ENCODE data around the gene TCP10L. TPM values are rescaled to one million over a fixed set of nuclear protein-coding genes. Genes with fewer than 3 reads are reported as not detected.

The TCP10L gene
- total and polyA plus RNA-seq, 4 donors, result 1.1 to 8.0 (median 2.8) TPM

DNA sequence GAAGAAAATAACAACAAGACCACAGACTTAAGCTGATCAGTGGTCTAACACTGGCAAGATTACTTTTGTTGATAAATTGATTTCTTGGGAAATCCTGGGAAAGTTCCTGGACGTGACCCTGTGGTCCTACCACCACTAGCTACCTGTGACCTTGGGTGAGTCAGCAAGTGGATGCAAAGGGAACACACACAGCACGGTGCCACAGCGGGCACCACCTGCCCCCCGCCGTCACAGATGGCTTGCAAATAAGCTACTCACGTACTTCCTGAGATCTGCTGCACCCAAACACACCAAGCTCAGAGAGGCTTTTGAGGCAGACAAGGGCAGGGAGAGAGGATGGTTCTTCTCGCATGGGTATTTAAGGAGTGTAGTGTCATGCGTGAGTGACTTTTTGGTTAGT is 14.2 kb upstream of the TCP10L start:
- Histone ChIP-seq H3K4me3 (ENCODE audit: low read depth in 1 of 3, low read length in 3 of 3) (no peak overlapping the region), H3K9ac (ENCODE audit: low read depth in 1 of 2, low read length in 2 of 2) (no peak overlapping the region), H3K9me3 (ENCODE audit: control insufficient read depth in 4 of 4, low read length in 3 of 4) (no peaks in the 10 kb centered on the region), H3K4me1 (ENCODE audit: control insufficient read depth in 4 of 4, insufficient read depth in 4 of 4, low read length in 3 of 4) (peaks cover 0 to 20% (median 11%) of the 10 kb centered on the region in 4 donors), H3K27ac (ENCODE audit: low read depth in 1 of 2, low read length in 2 of 2) (no peak overlapping the region), H3K27me3 (ENCODE audit: control insufficient read depth in 4 of 4, insufficient read depth in 4 of 4, low read length in 3 of 4) (no peaks in the 10 kb centered on the region), H3K36me3 (ENCODE audit: control insufficient read depth in 4 of 4, insufficient read depth in 3 of 4, low read depth in 1 of 4, low read length in 3 of 4) (peaks cover 10 to 33% (median 27%) of the 10 kb centered on the region in 4 donors)
- TF ChIP-seq HNF4A (conservative IDR thresholded peaks at IDR 0.05) (peak in 1 of 2 donors; percentile 35), NR2F2 (IDR thresholded peaks at IDR 0.05) (no peak), RXRA (IDR thresholded peaks at IDR 0.05) (peak in 1 of 2 donors; percentile 70)
- DNase-seq (ENCODE audit: low spot score), result no peak
- WGBS, result 68% methylated on average over 8 of the region's 8 CpGs

DNA sequence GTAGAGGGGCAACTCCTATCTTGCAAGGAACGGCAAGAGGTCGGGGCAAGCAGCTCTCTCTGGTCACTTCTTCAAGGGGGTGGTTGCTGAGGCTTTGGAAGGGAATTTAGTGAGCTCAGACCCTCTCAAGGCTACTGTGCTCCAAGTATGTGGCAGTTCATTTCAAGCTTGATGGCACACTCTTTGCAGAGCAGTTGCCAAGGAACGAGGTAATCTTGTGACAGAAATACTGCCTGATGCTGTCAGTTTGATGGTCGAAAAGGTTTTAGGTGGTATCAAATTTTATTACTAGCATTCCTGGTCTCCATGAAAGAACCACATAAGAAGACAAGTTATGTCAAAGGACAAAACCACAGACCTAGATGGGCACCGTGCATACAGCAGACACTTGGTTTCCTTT is 13.8 kb upstream of the TCP10L start:
- Histone ChIP-seq H3K27ac (ENCODE audit: low read depth in 1 of 2, low read length in 2 of 2) (no peak overlapping the region), H3K9me3 (ENCODE audit: control insufficient read depth in 4 of 4, low read length in 3 of 4) (no peaks in the 10 kb centered on the region), H3K9ac (ENCODE audit: low read depth in 1 of 2, low read length in 2 of 2) (no peak overlapping the region), H3K4me3 (ENCODE audit: low read depth in 1 of 3, low read length in 3 of 3) (no peak overlapping the region), H3K36me3 (ENCODE audit: control insufficient read depth in 4 of 4, insufficient read depth in 3 of 4, low read depth in 1 of 4, low read length in 3 of 4) (peaks cover 8 to 29% (median 22%) of the 10 kb centered on the region in 4 donors), H3K27me3 (ENCODE audit: control insufficient read depth in 4 of 4, insufficient read depth in 4 of 4, low read length in 3 of 4) (no peaks in the 10 kb centered on the region), H3K4me1 (ENCODE audit: control insufficient read depth in 4 of 4, insufficient read depth in 4 of 4, low read length in 3 of 4) (peaks cover 2 to 24% (median 15%) of the 10 kb centered on the region in 4 donors)
- TF ChIP-seq RXRA (IDR thresholded peaks at IDR 0.05) (no peak), GABPA (IDR thresholded peaks at IDR 0.05 in 1 of 2, conservative IDR thresholded peaks at IDR 0.05 in 1 of 2) (no peak), EGR1 (IDR thresholded peaks at IDR 0.05; ENCODE audit: low read depth in 2 of 2) (no peak), YY1 (IDR thresholded peaks at IDR 0.05) (no peak), HNF4A (conservative IDR thresholded peaks at IDR 0.05) (no peak), NR2F2 (IDR thresholded peaks at IDR 0.05) (no peak), RAD21 (IDR thresholded peaks at IDR 0.05) (no peak)
- TF ChIP-seq, protein P1, sequence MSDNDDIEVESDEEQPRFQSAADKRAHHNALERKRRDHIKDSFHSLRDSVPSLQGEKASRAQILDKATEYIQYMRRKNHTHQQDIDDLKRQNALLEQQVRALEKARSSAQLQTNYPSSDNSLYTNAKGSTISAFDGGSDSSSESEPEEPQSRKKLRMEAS (IDR thresholded peaks at IDR 0.05), result no peak
- TF ChIP-seq, protein P2, sequence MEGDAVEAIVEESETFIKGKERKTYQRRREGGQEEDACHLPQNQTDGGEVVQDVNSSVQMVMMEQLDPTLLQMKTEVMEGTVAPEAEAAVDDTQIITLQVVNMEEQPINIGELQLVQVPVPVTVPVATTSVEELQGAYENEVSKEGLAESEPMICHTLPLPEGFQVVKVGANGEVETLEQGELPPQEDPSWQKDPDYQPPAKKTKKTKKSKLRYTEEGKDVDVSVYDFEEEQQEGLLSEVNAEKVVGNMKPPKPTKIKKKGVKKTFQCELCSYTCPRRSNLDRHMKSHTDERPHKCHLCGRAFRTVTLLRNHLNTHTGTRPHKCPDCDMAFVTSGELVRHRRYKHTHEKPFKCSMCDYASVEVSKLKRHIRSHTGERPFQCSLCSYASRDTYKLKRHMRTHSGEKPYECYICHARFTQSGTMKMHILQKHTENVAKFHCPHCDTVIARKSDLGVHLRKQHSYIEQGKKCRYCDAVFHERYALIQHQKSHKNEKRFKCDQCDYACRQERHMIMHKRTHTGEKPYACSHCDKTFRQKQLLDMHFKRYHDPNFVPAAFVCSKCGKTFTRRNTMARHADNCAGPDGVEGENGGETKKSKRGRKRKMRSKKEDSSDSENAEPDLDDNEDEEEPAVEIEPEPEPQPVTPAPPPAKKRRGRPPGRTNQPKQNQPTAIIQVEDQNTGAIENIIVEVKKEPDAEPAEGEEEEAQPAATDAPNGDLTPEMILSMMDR (IDR thresholded peaks at IDR 0.05; ENCODE audit: low read depth, low read length, missing input control), result no peak
- TF ChIP-seq, protein P3, sequence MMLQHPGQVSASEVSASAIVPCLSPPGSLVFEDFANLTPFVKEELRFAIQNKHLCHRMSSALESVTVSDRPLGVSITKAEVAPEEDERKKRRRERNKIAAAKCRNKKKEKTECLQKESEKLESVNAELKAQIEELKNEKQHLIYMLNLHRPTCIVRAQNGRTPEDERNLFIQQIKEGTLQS (IDR thresholded peaks at IDR 0.05), result no peak
- TF ChIP-seq, protein P4, sequence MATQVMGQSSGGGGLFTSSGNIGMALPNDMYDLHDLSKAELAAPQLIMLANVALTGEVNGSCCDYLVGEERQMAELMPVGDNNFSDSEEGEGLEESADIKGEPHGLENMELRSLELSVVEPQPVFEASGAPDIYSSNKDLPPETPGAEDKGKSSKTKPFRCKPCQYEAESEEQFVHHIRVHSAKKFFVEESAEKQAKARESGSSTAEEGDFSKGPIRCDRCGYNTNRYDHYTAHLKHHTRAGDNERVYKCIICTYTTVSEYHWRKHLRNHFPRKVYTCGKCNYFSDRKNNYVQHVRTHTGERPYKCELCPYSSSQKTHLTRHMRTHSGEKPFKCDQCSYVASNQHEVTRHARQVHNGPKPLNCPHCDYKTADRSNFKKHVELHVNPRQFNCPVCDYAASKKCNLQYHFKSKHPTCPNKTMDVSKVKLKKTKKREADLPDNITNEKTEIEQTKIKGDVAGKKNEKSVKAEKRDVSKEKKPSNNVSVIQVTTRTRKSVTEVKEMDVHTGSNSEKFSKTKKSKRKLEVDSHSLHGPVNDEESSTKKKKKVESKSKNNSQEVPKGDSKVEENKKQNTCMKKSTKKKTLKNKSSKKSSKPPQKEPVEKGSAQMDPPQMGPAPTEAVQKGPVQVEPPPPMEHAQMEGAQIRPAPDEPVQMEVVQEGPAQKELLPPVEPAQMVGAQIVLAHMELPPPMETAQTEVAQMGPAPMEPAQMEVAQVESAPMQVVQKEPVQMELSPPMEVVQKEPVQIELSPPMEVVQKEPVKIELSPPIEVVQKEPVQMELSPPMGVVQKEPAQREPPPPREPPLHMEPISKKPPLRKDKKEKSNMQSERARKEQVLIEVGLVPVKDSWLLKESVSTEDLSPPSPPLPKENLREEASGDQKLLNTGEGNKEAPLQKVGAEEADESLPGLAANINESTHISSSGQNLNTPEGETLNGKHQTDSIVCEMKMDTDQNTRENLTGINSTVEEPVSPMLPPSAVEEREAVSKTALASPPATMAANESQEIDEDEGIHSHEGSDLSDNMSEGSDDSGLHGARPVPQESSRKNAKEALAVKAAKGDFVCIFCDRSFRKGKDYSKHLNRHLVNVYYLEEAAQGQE (IDR thresholded peaks at IDR 0.05), result no peak
- no peak for DNase-seq (ENCODE audit: low spot score)
- WGBS, result 75% methylated on average over 5 of the region's 5 CpGs

DNA sequence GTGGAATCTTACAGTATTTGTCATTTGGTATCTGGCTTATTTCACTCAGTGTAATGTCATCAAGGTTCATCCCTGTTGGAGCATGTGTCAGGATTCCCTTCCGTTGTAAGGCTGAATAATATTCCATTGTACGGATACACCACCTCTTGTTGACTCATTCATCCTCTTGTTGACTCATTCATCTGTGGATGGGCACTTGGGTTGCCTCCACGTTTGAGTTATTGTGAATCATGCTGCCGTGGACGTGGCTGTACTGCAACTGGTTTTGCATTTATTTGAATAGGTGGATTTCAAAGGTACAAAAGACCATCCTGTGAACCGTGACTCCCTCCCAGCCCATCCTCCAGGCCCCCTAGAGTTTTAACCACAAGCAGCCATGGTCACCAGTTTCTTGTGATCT is 11.9 kb upstream of the TCP10L start:
- no peaks in the 10 kb centered on the region for H3K9me3 ChIP-seq (ENCODE audit: control insufficient read depth in 4 of 4, low read length in 3 of 4)
- no peaks in the 10 kb centered on the region for H3K27me3 ChIP-seq (ENCODE audit: control insufficient read depth in 4 of 4, insufficient read depth in 4 of 4, low read length in 3 of 4)
- H3K36me3 ChIP-seq (ENCODE audit: control insufficient read depth in 4 of 4, insufficient read depth in 3 of 4, low read depth in 1 of 4, low read length in 3 of 4), result peaks cover 2 to 10% (median 5%) of the 10 kb centered on the region in 4 donors
- H3K9ac ChIP-seq (ENCODE audit: low read depth in 1 of 2, low read length in 2 of 2), result no peak overlapping the region
- H3K4me3 ChIP-seq (ENCODE audit: low read depth in 1 of 3, low read length in 3 of 3), result no peak overlapping the region
- no peak for DNase-seq (ENCODE audit: low spot score)
- H3K27ac ChIP-seq (ENCODE audit: low read depth in 1 of 2, low read length in 2 of 2), result no peak overlapping the region
- H3K4me1 ChIP-seq (ENCODE audit: control insufficient read depth in 4 of 4, insufficient read depth in 4 of 4, low read length in 3 of 4), result peaks cover 5 to 37% (median 30%) of the 10 kb centered on the region in 4 donors
- 78% methylated on average over 6 of the region's 6 CpGs for WGBS
- TF ChIP-seq, protein P4 (IDR thresholded peaks at IDR 0.05), result no peak
- TF ChIP-seq FOXA2 (IDR thresholded peaks at IDR 0.05), result no peak
- TF ChIP-seq, protein P1 (IDR thresholded peaks at IDR 0.05), result no peak
- TF ChIP-seq, protein P3 (IDR thresholded peaks at IDR 0.05), result no peak
- no peak for TF ChIP-seq YY1 (IDR thresholded peaks at IDR 0.05)
- TF ChIP-seq, protein P5, sequence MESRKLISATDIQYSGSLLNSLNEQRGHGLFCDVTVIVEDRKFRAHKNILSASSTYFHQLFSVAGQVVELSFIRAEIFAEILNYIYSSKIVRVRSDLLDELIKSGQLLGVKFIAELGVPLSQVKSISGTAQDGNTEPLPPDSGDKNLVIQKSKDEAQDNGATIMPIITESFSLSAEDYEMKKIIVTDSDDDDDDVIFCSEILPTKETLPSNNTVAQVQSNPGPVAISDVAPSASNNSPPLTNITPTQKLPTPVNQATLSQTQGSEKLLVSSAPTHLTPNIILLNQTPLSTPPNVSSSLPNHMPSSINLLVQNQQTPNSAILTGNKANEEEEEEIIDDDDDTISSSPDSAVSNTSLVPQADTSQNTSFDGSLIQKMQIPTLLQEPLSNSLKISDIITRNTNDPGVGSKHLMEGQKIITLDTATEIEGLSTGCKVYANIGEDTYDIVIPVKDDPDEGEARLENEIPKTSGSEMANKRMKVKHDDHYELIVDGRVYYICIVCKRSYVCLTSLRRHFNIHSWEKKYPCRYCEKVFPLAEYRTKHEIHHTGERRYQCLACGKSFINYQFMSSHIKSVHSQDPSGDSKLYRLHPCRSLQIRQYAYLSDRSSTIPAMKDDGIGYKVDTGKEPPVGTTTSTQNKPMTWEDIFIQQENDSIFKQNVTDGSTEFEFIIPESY (IDR thresholded peaks at IDR 0.05), result no peak
- TF ChIP-seq FOXA1 (IDR thresholded peaks at IDR 0.05), result no peak
- TF ChIP-seq RAD21 (IDR thresholded peaks at IDR 0.05), result no peak
